Endothelial cell of umbilical vein (primary cell): Measurements from ENCODE around the gene SPDYE3. TPM values are rescaled to one million over a fixed set of nuclear protein-coding genes. Genes with fewer than 3 reads are reported as not detected.

Experiments
- BruUV-seq: library from RNA; stranded (reverse); fragments of 400-500 nt; replicated peaks from 2 replicates; lab custom pipeline; 2021; lab: Mats Ljungman, UMichigan
- CTCF ChIA-PET: fragments of 300-600, 350-600 bp; sonication (Branson Sonifier 250); formaldehyde crosslinking; loops from one replicate; lab custom pipeline; 2021; ENCODE audit warnings: antibody characterized with exemption, inconsistent platforms; lab: Charles Lee
- POLR2A ChIA-PET: fragments of 300-600, 350-600 bp; sonication (Branson Sonifier 250); formaldehyde crosslinking; loops from one replicate; lab custom pipeline; 2021; ENCODE audit warnings: antibody characterized with exemption, inconsistent platforms; lab: Charles Lee
- DNase-seq: peaks from one replicate; pipeline ENCODE4 v3.0.0-alpha.2; 2011; ENCODE audit warnings: low read depth, low spot score
- FAIRE-seq: peaks from 2 replicates; lab custom pipeline; 2011; peaks lifted over from hg19 to GRCh38; lab: Jason Lieb, UNC
- H2AFZ ChIP-seq: 2 replicates; pipeline ENCODE4 v1.6.0; 2012; ENCODE audit warnings: low read depth, low read length, control low read depth, inconsistent platforms
- H3K27ac ChIP-seq: 2 replicates; pipeline ENCODE4 v1.5.1; 2011; ENCODE audit warnings: low read depth, mild to moderate bottlenecking, control low read depth, low read length, moderate library complexity; ENCODE audit not compliant: insufficient read depth
- H3K27me3 ChIP-seq, 2 experiments: 2 replicates each; pipeline versions ENCODE4 v1.6.0 to v1.6.1; 2011; ENCODE audit warnings: low read length in 2 of 2, mixed read lengths in 1 of 2; ENCODE audit not compliant: control insufficient read depth in 2 of 2, insufficient read depth in 2 of 2
- H3K36me3 ChIP-seq, 2 experiments: 2 replicates in 1 of 2; 3 replicates in 1 of 2; pipeline ENCODE4 v1.5.1; 2011; ENCODE audit warnings: low read length in 2 of 2, mild to moderate bottlenecking in 1 of 2, moderate library complexity in 1 of 2; ENCODE audit not compliant: control insufficient read depth in 2 of 2, insufficient read depth in 2 of 2; ENCODE audit errors: extremely low read depth in 1 of 2
- H3K4me1 ChIP-seq: 3 replicates; pipeline ENCODE4 v1.5.1; 2011; ENCODE audit warnings: mild to moderate bottlenecking, low read length; ENCODE audit not compliant: control insufficient read depth, insufficient read depth; ENCODE audit errors: extremely low read depth
- H3K4me2 ChIP-seq: 2 replicates; pipeline ENCODE4 v1.6.1; 2011; ENCODE audit warnings: low read length, control low read depth, mixed read lengths; ENCODE audit not compliant: insufficient read depth
- H3K4me3 ChIP-seq, 3 experiments: fragments of 200-600 bp in 1 of 3; sonication (generic), shearing (Covaris generic) in 1 of 3; replicated peaks in 1 of 3; 2 replicates each; pipeline ENCODE4 v1.5.1; 2011 to 2016; ENCODE audit warnings: control low read depth in 3 of 3, low read length in 3 of 3, mild to moderate bottlenecking in 2 of 3, inconsistent platforms in 1 of 3, low read depth in 1 of 3, moderate library complexity in 1 of 3; ENCODE audit not compliant: insufficient read depth in 1 of 3
- H3K79me2 ChIP-seq: 2 replicates; pipeline ENCODE4 v1.6.0; 2012; ENCODE audit warnings: low read length, inconsistent platforms; ENCODE audit not compliant: control insufficient read depth, insufficient read depth
- H3K9ac ChIP-seq: replicated peaks from 2 replicates; pipeline ENCODE3; 2011; ENCODE audit warnings: low read length, control low read depth; ENCODE audit not compliant: insufficient read depth; ENCODE audit errors: extremely low read depth
- H3K9me1 ChIP-seq: replicated peaks from 3 replicates; pipeline ENCODE4 v1.6.0; 2011; ENCODE audit warnings: mild to moderate bottlenecking, low read length; ENCODE audit not compliant: control insufficient read depth, insufficient read depth; ENCODE audit errors: extremely low read depth
- H3K9me3 ChIP-seq: replicated peaks from 2 replicates; pipeline ENCODE4 v1.5.1; 2012; ENCODE audit warnings: low read length, inconsistent platforms; ENCODE audit not compliant: control insufficient read depth, insufficient read depth
- H4K20me1 ChIP-seq: replicated peaks from 2 replicates; pipeline ENCODE3; 2011; ENCODE audit warnings: mild to moderate bottlenecking, low read length; ENCODE audit not compliant: control insufficient read depth, insufficient read depth; ENCODE audit errors: extremely low read depth
- CTCF ChIP-seq, 2 donors: IDR thresholded peaks; 1 replicate in 1 of 2; 2 replicates in 1 of 2; pipeline ENCODE4 v1.5.1; 2011; ENCODE audit warnings: low read length in 2 of 2, mild to moderate bottlenecking in 2 of 2, moderate library complexity in 2 of 2, control low read depth in 1 of 2, inconsistent platforms in 1 of 2, low read depth in 1 of 2; ENCODE audit not compliant: insufficient read depth in 1 of 2; ENCODE audit errors: extremely low read depth in 1 of 2
- EZH2 ChIP-seq: IDR thresholded peaks from 2 replicates; pipeline ENCODE4 v1.6.1; 2012; ENCODE audit warnings: borderline replicate concordance, low read depth, mild to moderate bottlenecking, moderate library complexity, low read length, inconsistent platforms; ENCODE audit not compliant: severe bottlenecking
- FOS ChIP-seq: IDR thresholded peaks from 2 replicates; pipeline ENCODE4 v1.6.1; 2011; ENCODE audit warnings: mild to moderate bottlenecking, low read length, moderate library complexity, borderline replicate concordance; ENCODE audit not compliant: insufficient read depth
- GATA2 ChIP-seq: IDR thresholded peaks from 2 replicates; pipeline ENCODE4 v1.7.0; 2011; ENCODE audit warnings: low read depth, mild to moderate bottlenecking, moderate library complexity, mixed read lengths, low read length; ENCODE audit not compliant: insufficient read length, insufficient read depth
- JUN ChIP-seq: IDR thresholded peaks from 2 replicates; pipeline ENCODE4 v1.6.1; 2011; ENCODE audit warnings: borderline replicate concordance, low read depth; ENCODE audit not compliant: insufficient read length, insufficient read depth
- MAX ChIP-seq: IDR thresholded peaks from 2 replicates; pipeline ENCODE4 v1.6.1; 2011; ENCODE audit not compliant: insufficient read depth, insufficient read length
- MYC ChIP-seq: IDR thresholded peaks from one replicate; pipeline ENCODE4 v1.6.1; 2011; ENCODE audit warnings: mild to moderate bottlenecking, low read depth, low read length
- POLR2A ChIP-seq: IDR thresholded peaks from 2 replicates; pipeline ENCODE4 v1.6.1; 2012; ENCODE audit warnings: low read depth, mild to moderate bottlenecking, control low read depth, low read length
- POLR2AphosphoS5 ChIP-seq: IDR thresholded peaks from 2 replicates; pipeline ENCODE4 v1.6.1; 2012; ENCODE audit warnings: low read depth, mild to moderate bottlenecking, control low read depth, low read length, moderate library complexity; ENCODE audit not compliant: insufficient read depth
- dilution Hi-C: fragments of 300-500 bp; cut with MboI; formaldehyde crosslinking; loops from one replicate; pipeline ENCODE4 v1.15.0; 2019; ENCODE audit warnings: low sequenced_read_pairs; ENCODE audit not compliant: extremely low pct_ligation_motif_present
- intact Hi-C: fragments of 100-400 bp; cut with micrococcal nuclease; formaldehyde crosslinking; loops from one replicate; pipeline ENCODE4 v1.10.0; 2022
- polyA plus RNA-seq, 4 experiments: library from polyadenylated mRNA; depleted of rRNA in 3 of 4; stranded (reverse) in 3 of 4; unstranded in 1 of 4; fragments of >200 nt; gene quantifications; 2 replicates each; pipeline versions ENCODE4 v1.2.1 to v1.2.3, GENCODE V29; 2011 to 2012; ENCODE audit warnings: missing spikeins in 1 of 4
- total RNA-seq: library from RNA; stranded (reverse); gene quantifications from 2 replicates; pipeline ENCODE4 v1.2.3, GENCODE V29; 2021

Gene SPDYE3
- total and polyA plus RNA-seq, 2 donors (not counting 3 experiments of a cell fraction or from before 2014, with no cell fraction given): not detected

- Histone ChIP-seq H3K27ac (no peak overlapping the region), H3K79me2 (no peaks in the 10 kb centered on the region), H3K4me1 (no peaks in the 10 kb centered on the region), H4K20me1 (no peaks in the 10 kb centered on the region), H3K27me3 (no peaks in the 10 kb centered on the region), H3K9me3 (no peaks in the 10 kb centered on the region), H3K36me3 (peaks cover 2 to 53% of the 10 kb centered on the region in 2 experiments), H3K4me3 (no peak overlapping the region), H3K9me1 (no peaks in the 10 kb centered on the region), H2AFZ (no peak overlapping the region), H3K4me2 (no peak overlapping the region), H3K9ac (no peak overlapping the region)
- DNase-seq: no peak
- dilution Hi-C loops: no loop called here
- ChIA-PET CTCF (no interaction called here), POLR2A (no interaction called here)
- intact Hi-C loops: no loop called here
- BruUV-seq: no TSS peak
- no peak for TF ChIP-seq GATA2
- TF ChIP-seq JUN: no peak
- no peak for TF ChIP-seq MAX
- TF ChIP-seq CTCF (IDR thresholded peaks at IDR 0.05; ENCODE audit: extremely low read depth in 1 of 2, insufficient read depth in 1 of 2, low read depth in 1 of 2, low read length in 2 of 2): no peak
- TF ChIP-seq POLR2A: no peak
- TF ChIP-seq POLR2AphosphoS5: no peak
- no peak for TF ChIP-seq MYC
- no peak for TF ChIP-seq FOS
- no peak for TF ChIP-seq EZH2
- no peak for FAIRE-seq
Observed at GRCh38 chr7:100360135-100360854, 52.8 kb downstream of the SPDYE3 start.
